HCT116 (cell line): ENCODE results near the gene ZNF345. TPM values are rescaled to one million over a fixed set of nuclear protein-coding genes. Genes with fewer than 3 reads are reported as not detected.

Experiments used
- ATAC-seq: fragments of 200-7000 bp; cut with Tn5 transposase; 2 replicates; pipeline ENCODE4 v1.9.1; 2020; ENCODE audit warnings: mild to moderate bottlenecking, moderate library complexity
- BruUV-seq: library from RNA; stranded (reverse); fragments of 400-500 nt; replicated peaks from 2 replicates; lab custom pipeline; 2021; lab: Mats Ljungman, UMichigan
- CTCF ChIA-PET: fragments of 300-600 bp; sonication (Branson Sonifier 250); formaldehyde crosslinking; loops from one replicate; lab custom pipeline; 2021; ENCODE audit warnings: antibody characterized with exemption; lab: Charles Lee
- POLR2A ChIA-PET: fragments of 300-600, 350-600 bp; sonication (Branson Sonifier 250); formaldehyde crosslinking; loops from one replicate; lab custom pipeline; 2021; ENCODE audit warnings: antibody characterized with exemption; lab: Charles Lee
- RAD21 ChIA-PET, 2 experiments: fragments of 300-600 bp; sonication (Branson Sonifier 250); formaldehyde crosslinking; loops; one replicate each; lab custom pipeline; 2023; ENCODE audit warnings: low total read pairs in 2 of 2; ENCODE audit not compliant: uncharacterized antibody in 2 of 2, unreplicated experiment in 2 of 2, low non-redundant PET in 1 of 2; lab: Charles Lee
- DNase-seq: peaks from one replicate; pipeline ENCODE4 v3.0.0-alpha.2; 2010; ENCODE audit warnings: low read depth, low spot score
- H2AFZ ChIP-seq: fragments of 200-600 bp; shearing (Covaris generic), sonication (generic); 2 replicates; pipeline ENCODE4 v1.6.1; 2017; ENCODE audit warnings: low read depth, mixed run types, mixed read lengths, antibody characterized with exemption, low read length; ENCODE audit not compliant: poor library complexity, severe bottlenecking
- H3K27ac ChIP-seq: 2 replicates; pipeline ENCODE4 v1.5.1; 2012; ENCODE audit warnings: low read depth, low read length
- H3K27me3 ChIP-seq: fragments of 200-600 bp; sonication (generic); 2 replicates; pipeline ENCODE4 v1.6.1; 2016; ENCODE audit warnings: mixed run types, low read length, mixed read lengths; ENCODE audit not compliant: insufficient read depth
- H3K36me3 ChIP-seq, 2 experiments: fragments of 200-500 bp in 1 of 2; fragments of 200-600 bp in 1 of 2; sonication (Bioruptor generic) in 1 of 2; sonication (generic) in 1 of 2; 2 replicates each; pipeline versions ENCODE4 v1.5.1 to v1.6.1; 2014 to 2016; ENCODE audit warnings: low read length in 2 of 2, inconsistent platforms in 1 of 2, mixed read lengths in 1 of 2, mixed run types in 1 of 2; ENCODE audit not compliant: insufficient read depth in 2 of 2, control insufficient read depth in 1 of 2
- H3K4me1 ChIP-seq, 2 experiments: fragments of 200-600 bp in 1 of 2; sonication (generic) in 1 of 2; 2 replicates each; pipeline versions ENCODE4 v1.5.1 to v1.6.1; 2012 to 2017; ENCODE audit warnings: low read length in 2 of 2, inconsistent platforms in 1 of 2, mild to moderate bottlenecking in 1 of 2, mixed read lengths in 1 of 2, mixed run types in 1 of 2, moderate library complexity in 1 of 2; ENCODE audit not compliant: insufficient read depth in 2 of 2, control insufficient read depth in 1 of 2
- H3K4me2 ChIP-seq: fragments of 200-600 bp; sonication (generic); 2 replicates; pipeline ENCODE4 v1.6.1; 2017; ENCODE audit warnings: mixed run types, low read length, mixed read lengths
- H3K4me3 ChIP-seq, 2 experiments: fragments of 200-600 bp in 1 of 2; sonication (generic) in 1 of 2; replicated peaks in 1 of 2; 2 replicates each; pipeline ENCODE4 v1.5.1; 2011 to 2016; ENCODE audit warnings: low read length in 2 of 2, control low read depth in 1 of 2, low read depth in 1 of 2, mild to moderate bottlenecking in 1 of 2, mixed read lengths in 1 of 2, mixed run types in 1 of 2
- H3K79me2 ChIP-seq: fragments of 200-600 bp; sonication (generic); 2 replicates; pipeline ENCODE4 v1.6.1; 2017; ENCODE audit warnings: mild to moderate bottlenecking, mixed run types, low read length, moderate library complexity, mixed read lengths; ENCODE audit not compliant: insufficient read depth
- H3K9ac ChIP-seq: fragments of 200-600 bp; sonication (generic); 2 replicates; pipeline ENCODE4 v1.6.1; 2016; ENCODE audit warnings: low read length, mixed read lengths
- H3K9me2 ChIP-seq: fragments of 200-600 bp; sonication (generic), shearing (Covaris generic); 2 replicates; pipeline ENCODE4 v1.6.1; 2017; ENCODE audit warnings: mixed run types, mild to moderate bottlenecking, moderate library complexity; ENCODE audit not compliant: insufficient read depth
- H3K9me3 ChIP-seq, 2 experiments: fragments of 200-500 bp in 1 of 2; fragments of 200-600 bp in 1 of 2; sonication (Bioruptor generic) in 1 of 2; sonication (generic) in 1 of 2; 2 replicates each; pipeline ENCODE4 v1.6.1; 2014 to 2017; ENCODE audit warnings: low read length in 2 of 2, mixed read lengths in 2 of 2, inconsistent platforms in 1 of 2, low read depth in 1 of 2, mild to moderate bottlenecking in 1 of 2, mixed run types in 1 of 2, moderate library complexity in 1 of 2; ENCODE audit not compliant: control insufficient read depth in 1 of 2, insufficient read depth in 1 of 2
- H4K20me1 ChIP-seq: fragments of 200-600 bp; sonication (generic), shearing (Covaris generic); 2 replicates; pipeline ENCODE4 v1.6.1; 2017; ENCODE audit warnings: mixed run types, mild to moderate bottlenecking, moderate library complexity; ENCODE audit not compliant: insufficient read depth
- ATF3 ChIP-seq: IDR thresholded peaks from 2 replicates; pipeline ENCODE4 v1.6.1; 2012
- CBX3 ChIP-seq: IDR thresholded peaks from 2 replicates; pipeline ENCODE4 v1.6.1; 2012; ENCODE audit warnings: low read depth
- CEBPB ChIP-seq: IDR thresholded peaks from 2 replicates; pipeline ENCODE4 v1.6.1; 2012; ENCODE audit warnings: low read depth
- CTCF ChIP-seq, 3 experiments: fragments of 200-600 bp in 1 of 3; sonication (generic) in 1 of 3; IDR thresholded peaks in 2 of 3; conservative IDR thresholded peaks in 1 of 3; 2 replicates each; pipeline ENCODE4 v1.5.1; 2012 to 2017; ENCODE audit warnings: low read depth in 2 of 3, low read length in 2 of 3, antibody characterized with exemption in 1 of 3, borderline replicate concordance in 1 of 3, control low read depth in 1 of 3, mild to moderate bottlenecking in 1 of 3, mixed read lengths in 1 of 3, mixed run types in 1 of 3, moderate library complexity in 1 of 3; ENCODE audit not compliant: insufficient read depth in 1 of 3
- EGR1 ChIP-seq: IDR thresholded peaks from 2 replicates; pipeline ENCODE4 v1.6.1; 2012; ENCODE audit warnings: low read depth
- ELF1 ChIP-seq: IDR thresholded peaks from 2 replicates; pipeline ENCODE4 v1.6.1; 2012; ENCODE audit warnings: low read depth, borderline replicate concordance
- EZH2 ChIP-seq: fragments of 200-600 bp; sonication (generic); IDR thresholded peaks from 2 replicates; pipeline ENCODE4 v1.6.1; 2017; ENCODE audit warnings: antibody characterized with exemption, mixed run types
- FOSL1 ChIP-seq: IDR thresholded peaks from 2 replicates; pipeline ENCODE4 v1.6.1; 2012; ENCODE audit warnings: low read depth
- JUND ChIP-seq: IDR thresholded peaks from 2 replicates; pipeline ENCODE4 v1.6.1; 2012
- MAX ChIP-seq: IDR thresholded peaks from 2 replicates; pipeline ENCODE4 v1.6.1; 2012
- POLR2A ChIP-seq: IDR thresholded peaks from 2 replicates; pipeline ENCODE4 v1.7.0; 2011; ENCODE audit warnings: borderline replicate concordance; ENCODE audit not compliant: insufficient read depth, insufficient read length; ENCODE audit errors: extremely low read depth
- POLR2AphosphoS5 ChIP-seq: IDR thresholded peaks from 2 replicates; pipeline ENCODE4 v1.6.1; 2011; ENCODE audit warnings: mild to moderate bottlenecking, low read depth, low read length, moderate library complexity
- RAD21 ChIP-seq: IDR thresholded peaks from 2 replicates; pipeline ENCODE4 v1.6.1; 2012; ENCODE audit warnings: low read depth, mild to moderate bottlenecking
- REST ChIP-seq: IDR thresholded peaks from 2 replicates; pipeline ENCODE4 v1.6.1; 2012; ENCODE audit warnings: low read depth
- SRF ChIP-seq: IDR thresholded peaks from 2 replicates; pipeline ENCODE4 v1.6.1; 2012; ENCODE audit warnings: low read depth
- YY1 ChIP-seq: IDR thresholded peaks from 2 replicates; pipeline ENCODE4 v1.6.1; 2011; ENCODE audit warnings: low read length, low read depth, moderate library complexity, mild to moderate bottlenecking; ENCODE audit not compliant: insufficient replicate concordance; ENCODE audit errors: extremely low read depth
- ZBTB33 ChIP-seq: IDR thresholded peaks from 2 replicates; pipeline ENCODE4 v1.6.1; 2011; ENCODE audit warnings: mild to moderate bottlenecking, low read length, moderate library complexity; ENCODE audit not compliant: insufficient replicate concordance; ENCODE audit errors: extremely low read depth
- ZFX ChIP-seq: fragments of 450-650 bp; IDR thresholded peaks from 2 replicates; pipeline ENCODE4 v1.6.1; 2017
- ZNF274 ChIP-seq: fragments of 200-500 bp; sonication (Bioruptor generic); IDR thresholded peaks from 2 replicates; pipeline ENCODE4 v1.6.1; 2014; ENCODE audit warnings: mild to moderate bottlenecking, low read depth, low read length, inconsistent platforms
- intact Hi-C: fragments of 100-400 bp; cut with micrococcal nuclease; formaldehyde crosslinking; loops from 2 replicates; pipeline ENCODE4 v1.10.0; 2022
- total RNA-seq: library from RNA; stranded (reverse); gene quantifications from one replicate; pipeline ENCODE4 v1.2.1, GENCODE V29; 2021; ENCODE audit not compliant: unreplicated experiment

Gene ZNF345
- total RNA-seq, 1 experiment from 2014 or later, result not detected

GRCh38 chr19:36807029-36807428, 43.6 kb upstream of the ZNF345 start:
- CTCF ChIA-PET, result no interaction called here
- intact Hi-C loops, result no loop called here

More at GRCh38 chr19:36807029-36807428, 43.6 kb upstream of the ZNF345 start:
- no peak overlapping the region for H3K4me2 ChIP-seq
- ChIA-PET RAD21 (no interaction called here), POLR2A (no interaction called here)
- no peak overlapping the region for H3K4me3 ChIP-seq
- H3K4me1 ChIP-seq, result no peaks in the 10 kb centered on the region
- H4K20me1 ChIP-seq, result no peaks in the 10 kb centered on the region
- no TSS peak for BruUV-seq
- no peaks in the 10 kb centered on the region for H3K9me2 ChIP-seq
- no peaks in the 10 kb centered on the region for H3K27me3 ChIP-seq
- no peaks in the 10 kb centered on the region for H3K79me2 ChIP-seq
- H3K27ac ChIP-seq, result no peak overlapping the region
- no peak overlapping the region for H2AFZ ChIP-seq
- H3K9ac ChIP-seq, result no peak overlapping the region
- ATAC-seq, result no peak
- no peak for TF ChIP-seq POLR2A
- TF ChIP-seq ZFX, result no peak
- no peak for TF ChIP-seq MAX
- no peak for TF ChIP-seq POLR2AphosphoS5
- TF ChIP-seq YY1, result no peak
- no peak for TF ChIP-seq EGR1
- no peak for TF ChIP-seq RAD21
- TF ChIP-seq ZBTB33, result no peak
- TF ChIP-seq CEBPB, result no peak
- no peak for TF ChIP-seq ZNF274
- TF ChIP-seq CBX3, result no peak
- TF ChIP-seq REST, result no peak
- no peak for TF ChIP-seq JUND
- no peak for TF ChIP-seq EZH2
- TF ChIP-seq CTCF (IDR thresholded peaks at IDR 0.05 in 2 of 3, conservative IDR thresholded peaks at IDR 0.05 in 1 of 3; ENCODE audit: borderline replicate concordance in 1 of 3, insufficient read depth in 1 of 3, low read depth in 2 of 3, low read length in 2 of 3), result no peak
- TF ChIP-seq ELF1, result no peak
- TF ChIP-seq ATF3, result no peak
- TF ChIP-seq FOSL1, result no peak
- no peak for TF ChIP-seq SRF
- H3K36me3 ChIP-seq, result no peaks in the 10 kb centered on the region
- H3K9me3 ChIP-seq, result peaks cover 0 to 19% of the 10 kb centered on the region in 2 experiments; a peak in 2 of 4 replicates
- no peak for DNase-seq
